Prostate gland (tissue), 2 donors: ENCODE measurements around the gene ELP1. TPM values are rescaled to one million over a fixed set of nuclear protein-coding genes. Genes with fewer than 3 reads are reported as not detected.

Source experiments
- DNase-seq: peaks from one replicate; pipeline ENCODE4 v3.0.0-alpha.2; 2019; ENCODE audit warnings: low spot score
- H3K27ac ChIP-seq, 2 donors: fragments of 200-600 bp; sonication (generic); 2 replicates each; pipeline ENCODE4 v1.5.1; 2017 to 2019
- H3K27me3 ChIP-seq: fragments of 200-600 bp; sonication (generic); replicated peaks from 2 replicates; pipeline ENCODE4 v1.5.1; 2019; ENCODE audit not compliant: insufficient read depth
- H3K36me3 ChIP-seq, 2 donors: fragments of 200-600 bp; sonication (generic); 1 replicate in 1 of 2; 2 replicates in 1 of 2; pipeline versions ENCODE4 v1.5.1 to v1.8.1; 2017 to 2019
- H3K4me1 ChIP-seq: fragments of 200-600 bp; sonication (generic); replicated peaks from 2 replicates; pipeline ENCODE4 v1.5.1; 2019
- H3K4me3 ChIP-seq, 2 donors: fragments of 200-600 bp; sonication (generic); 2 replicates each; pipeline ENCODE4 v1.5.1; 2017 to 2019
- H3K9me3 ChIP-seq: fragments of 200-600 bp; sonication (generic); 2 replicates; pipeline ENCODE4 v1.5.1; 2017
- CTCF ChIP-seq, 4 experiments: fragments of 200-600 bp in 2 of 4; fragments of 450-650 bp in 2 of 4; sonication (generic) in 2 of 4; IDR thresholded peaks; 1 replicate in 3 of 4; 2 replicates in 1 of 4; pipeline ENCODE4 v1.5.1; 2016 to 2019; ENCODE audit warnings: antibody characterized with exemption in 4 of 4, mild to moderate bottlenecking in 2 of 4, moderate library complexity in 2 of 4
- POLR2A ChIP-seq: fragments of 450-650 bp; IDR thresholded peaks from one replicate; pipeline ENCODE4 v1.6.1; 2016; ENCODE audit warnings: antibody characterized with exemption, mild to moderate bottlenecking
- POLR2AphosphoS5 ChIP-seq: sonication (generic); formaldehyde crosslinking; IDR thresholded peaks from one replicate; pipeline ENCODE4 v1.6.1; 2017; ENCODE audit warnings: antibody characterized with exemption
- WGBS: methylation state at CpG from one replicate; pipeline ENCODE4 v1.1.5; 2018; 5-methylcytosine and 5-hydroxymethylcytosine counted together
- intact Hi-C: fragments of 100-400 bp; cut with DNase I; formaldehyde crosslinking; loops from one replicate; pipeline ENCODE4 v1.14.2; 2022
- total RNA-seq, 2 donors: library from RNA; depleted of rRNA; stranded (reverse); fragments of >200 nt; gene quantifications; one replicate each; pipeline ENCODE4 v1.1.0, GENCODE V29; 2016

The ELP1 gene
- total RNA-seq = 10 to 100 TPM; 18.4 to 30.3 TPM

- peak within 1 kb of the TSS; percentile 89 to 91 for H3K27ac ChIP-seq
- no peaks in the 10 kb centered on the region for H3K27me3 ChIP-seq
- 0% methylated on average over 36 of the region's 48 CpGs for whole genome bisulfite sequencing
- peak; percentile 88 for DNase-seq
- H3K4me1 ChIP-seq = peaks cover 6% of the 10 kb centered on the region
- TF ChIP-seq CTCF (IDR thresholded peaks at IDR 0.05) = peak in 2 of 4 experiments; percentile 13 to 36
- peak; percentile 55 for TF ChIP-seq POLR2AphosphoS5
- peak; percentile 43 for TF ChIP-seq POLR2A
- no peaks in the 10 kb centered on the region for H3K36me3 ChIP-seq
- H3K9me3 ChIP-seq = no peaks in the 10 kb centered on the region
- H3K4me3 ChIP-seq = peak within 1 kb of the TSS; percentile 71 to 72
- intact Hi-C loops = loop anchor here (5.0 to 10.0 kb wide), 3 partner anchors 81 to 391 kb away; partner anchors contain the start of genes CTNNAL1, EPB41L4B and TMEM245
Measured at GRCh38 chr9:108933718-108934322, at the start of gene ELP1. ELP1 (minus strand) TSS chr9:108934124; CDS start chr9:108931146, 2,978 bp downstream.

DNA sequence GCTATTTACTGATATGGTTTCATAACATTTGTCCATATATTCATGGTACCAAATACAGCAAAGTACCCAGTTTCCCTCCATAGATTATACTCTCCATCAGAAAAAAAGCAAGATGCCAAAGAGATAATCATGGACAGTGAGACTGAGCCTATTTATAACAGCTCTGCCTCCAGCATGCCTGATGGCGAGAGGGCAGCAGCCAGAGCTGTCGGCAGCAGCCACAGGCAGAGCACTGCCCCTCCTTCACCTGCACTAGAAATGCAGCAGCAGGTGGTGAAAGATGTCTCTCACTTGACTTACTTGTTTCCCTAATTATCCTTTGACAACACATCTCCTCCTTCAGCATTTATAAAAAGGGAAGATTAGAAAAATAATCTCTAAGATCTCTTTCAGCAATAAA lies 47.0 kb upstream of the ELP1 start:
- H3K27me3 ChIP-seq = no peaks in the 10 kb centered on the region
- WGBS = 83% methylated on average over 2 of the region's 2 CpGs
- no peak for DNase-seq
- TF ChIP-seq POLR2A (no peak), POLR2AphosphoS5 (no peak), CTCF (IDR thresholded peaks at IDR 0.05) (no peak)
- no peaks in the 10 kb centered on the region for H3K9me3 ChIP-seq
- H3K4me1 ChIP-seq = no peaks in the 10 kb centered on the region
- no peak overlapping the region for H3K4me3 ChIP-seq
- H3K36me3 ChIP-seq = no peaks in the 10 kb centered on the region
- H3K27ac ChIP-seq = no peak overlapping the region
- intact Hi-C loops = no loop called here

- Histone ChIP-seq H3K36me3 (no peaks in the 10 kb centered on the region), H3K9me3 (no peaks in the 10 kb centered on the region), H3K4me3 (no peak overlapping the region), H3K27me3 (no peaks in the 10 kb centered on the region), H3K27ac (no peak overlapping the region), H3K4me1 (no peaks in the 10 kb centered on the region)
- DNase-seq = no peak
- no peak for TF ChIP-seq POLR2AphosphoS5
- TF ChIP-seq CTCF (IDR thresholded peaks at IDR 0.05) = no peak
- TF ChIP-seq POLR2A = no peak
- WGBS = 9% methylated on average over 1 of the region's 1 CpG
- intact Hi-C loops = no loop called here
Measured at GRCh38 chr9:108978205-108978604, 44.3 kb upstream of the ELP1 start.

- DNase-seq = no peak
- 26% methylated on average over 5 of the region's 5 CpGs for WGBS
Measured at GRCh38 chr9:108973895-108974294, 40.0 kb upstream of the ELP1 start.

More at GRCh38 chr9:108973895-108974294, 40.0 kb upstream of the ELP1 start:
- no peaks in the 10 kb centered on the region for H3K36me3 ChIP-seq
- H3K4me3 ChIP-seq = no peak overlapping the region
- H3K27ac ChIP-seq = no peak overlapping the region
- H3K9me3 ChIP-seq = no peaks in the 10 kb centered on the region
- H3K4me1 ChIP-seq = no peaks in the 10 kb centered on the region
- intact Hi-C loops = no loop called here
- no peaks in the 10 kb centered on the region for H3K27me3 ChIP-seq
- TF ChIP-seq CTCF (IDR thresholded peaks at IDR 0.05) (no peak), POLR2AphosphoS5 (no peak), POLR2A (no peak)
